A673 (cell line): ENCODE data around the gene TMEM60.

ENCODE experiments used
- CTCF ChIP-seq: fragments of 300-800, 200-600 bp; sonication (generic); conservative IDR thresholded peaks from 2 replicates; pipeline ENCODE4 v1.5.1; 2017; ENCODE audit warnings: low read depth, mild to moderate bottlenecking, antibody characterized with exemption, low read length, moderate library complexity, mixed read lengths
- EZH2 ChIP-seq: fragments of 200-600 bp; sonication (generic); IDR thresholded peaks from 2 replicates; pipeline ENCODE4 v1.6.1; 2017; ENCODE audit warnings: borderline replicate concordance, low read depth, mild to moderate bottlenecking, mixed read lengths, antibody characterized with exemption, low read length; ENCODE audit not compliant: poor library complexity, severe bottlenecking

GRCh38 chr7:77746824-77747165 lies 51.4 kb downstream of the TMEM60 start:
- TF ChIP-seq CTCF (no peak), EZH2 (no peak)
